ENCODE measurements around the gene ULK4.
"Not testable (repeated sequence)": the region's sequence is repeated elsewhere in the genome, so short reads cannot be mapped to it uniquely, and the experiment has no call there.

ULK4 gene

DNA sequence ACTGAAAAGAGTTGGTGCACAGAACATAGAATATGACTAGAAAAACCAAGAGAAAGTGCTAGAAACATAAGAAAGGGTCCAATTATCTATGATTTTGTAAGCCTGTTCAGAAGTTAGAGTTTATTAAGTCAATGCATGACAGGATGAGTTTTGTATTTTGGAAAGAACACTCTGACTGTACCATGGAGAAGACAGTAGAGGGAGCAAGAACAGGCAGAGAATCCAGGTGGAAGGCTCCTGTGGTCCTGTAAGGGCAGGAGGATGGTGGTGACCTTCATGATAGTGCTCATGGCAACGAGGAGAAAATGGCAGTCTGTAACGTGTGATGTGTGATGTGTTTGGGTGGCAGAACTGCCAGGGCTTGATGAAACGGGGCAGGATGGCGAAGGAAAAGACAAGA, 513.5 kb downstream of the ULK4 start:
- H3K9me3 Mint-ChIP-seq = no peaks in the 10 kb centered on the region
- H3K4me3 Mint-ChIP-seq = no peak overlapping the region
- DNase-seq (ENCODE audit: low spot score) = no peak
- H3K4me1 Mint-ChIP-seq (ENCODE audit: low read depth) = no peaks in the 10 kb centered on the region
- H3K36me3 Mint-ChIP-seq (ENCODE audit: low read depth) = no peaks in the 10 kb centered on the region
- H3K27me3 Mint-ChIP-seq (ENCODE audit: low read depth) = no peaks in the 10 kb centered on the region
- H3K27ac Mint-ChIP-seq = no peak overlapping the region

DNA sequence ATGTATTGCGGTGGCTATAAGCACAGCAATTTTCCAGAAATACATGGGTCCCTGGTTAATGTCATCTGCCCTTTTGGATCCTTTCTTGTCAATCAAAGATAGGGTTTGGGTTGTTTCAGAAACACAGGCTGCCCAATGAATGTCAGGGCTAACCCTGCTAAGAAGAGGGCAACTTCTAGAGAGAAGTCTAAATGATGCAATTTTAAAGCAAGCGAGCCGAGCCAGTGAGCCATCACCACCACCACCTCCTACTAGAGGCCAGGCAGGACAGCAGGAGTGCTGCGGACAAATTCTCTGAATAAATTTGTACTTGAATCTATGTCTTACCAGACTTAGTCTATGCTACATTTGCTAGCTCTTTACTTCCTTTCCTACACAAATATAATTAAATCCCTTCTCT, 514.2 kb downstream of the ULK4 start:
- H3K9me3 Mint-ChIP-seq = no peaks in the 10 kb centered on the region
- no peak for DNase-seq (ENCODE audit: low spot score)
- H3K4me3 Mint-ChIP-seq = no peak overlapping the region
- H3K4me1 Mint-ChIP-seq (ENCODE audit: low read depth) = no peaks in the 10 kb centered on the region
- H3K27ac Mint-ChIP-seq = no peak overlapping the region
- no peaks in the 10 kb centered on the region for H3K36me3 Mint-ChIP-seq (ENCODE audit: low read depth)
- no peaks in the 10 kb centered on the region for H3K27me3 Mint-ChIP-seq (ENCODE audit: low read depth)

DNA sequence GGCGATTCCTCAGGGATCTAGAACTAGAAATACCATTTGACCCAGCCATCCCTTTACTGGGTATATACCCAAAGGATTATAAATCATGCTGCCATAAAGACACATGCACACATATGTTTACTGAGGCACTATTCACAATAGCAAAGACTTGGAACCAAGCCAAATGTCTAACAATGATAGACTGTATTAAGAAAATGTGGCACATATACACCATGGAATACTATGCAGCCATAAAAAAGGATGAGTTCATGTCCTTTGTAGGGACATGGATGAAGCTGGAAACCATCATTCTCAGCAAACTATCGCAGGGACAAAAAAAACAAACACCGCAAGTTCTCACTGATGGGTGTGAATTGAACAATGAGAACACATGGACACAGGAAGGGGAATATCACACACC, 515.6 kb downstream of the ULK4 start:
- not testable (repeated sequence) for H3K4me1 Mint-ChIP-seq (ENCODE audit: low read depth); H3K27me3 Mint-ChIP-seq (ENCODE audit: low read depth); H3K9me3 Mint-ChIP-seq; H3K27ac Mint-ChIP-seq; H3K4me3 Mint-ChIP-seq; H3K36me3 Mint-ChIP-seq (ENCODE audit: low read depth); DNase-seq (ENCODE audit: low spot score)

DNA sequence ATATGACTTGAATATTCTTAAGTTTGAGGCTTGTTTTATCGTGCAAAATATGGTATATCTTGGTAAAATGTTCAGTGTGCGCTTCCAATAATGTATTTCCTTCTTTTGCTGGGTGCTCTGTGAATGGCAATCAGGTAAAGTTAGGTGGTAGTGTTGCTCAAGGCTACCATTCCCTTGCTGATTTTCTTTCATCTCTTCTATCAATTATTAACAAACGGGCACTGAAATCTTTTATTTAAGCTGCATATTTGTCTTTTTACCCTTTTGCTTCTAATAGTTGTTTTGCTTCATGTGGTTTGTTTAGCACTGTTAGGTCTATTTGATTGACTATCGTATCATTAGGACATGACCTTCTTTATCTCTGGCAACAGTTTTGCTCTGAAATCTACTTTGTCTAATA, 520.3 kb downstream of the ULK4 start:
- H3K9me3 Mint-ChIP-seq = no peaks in the 10 kb centered on the region
- no peaks in the 10 kb centered on the region for H3K4me1 Mint-ChIP-seq (ENCODE audit: low read depth)
- H3K27me3 Mint-ChIP-seq (ENCODE audit: low read depth) = no peaks in the 10 kb centered on the region
- H3K4me3 Mint-ChIP-seq = no peak overlapping the region
- no peak overlapping the region for H3K27ac Mint-ChIP-seq
- no peak for DNase-seq (ENCODE audit: low spot score)
- H3K36me3 Mint-ChIP-seq (ENCODE audit: low read depth) = no peaks in the 10 kb centered on the region

DNA sequence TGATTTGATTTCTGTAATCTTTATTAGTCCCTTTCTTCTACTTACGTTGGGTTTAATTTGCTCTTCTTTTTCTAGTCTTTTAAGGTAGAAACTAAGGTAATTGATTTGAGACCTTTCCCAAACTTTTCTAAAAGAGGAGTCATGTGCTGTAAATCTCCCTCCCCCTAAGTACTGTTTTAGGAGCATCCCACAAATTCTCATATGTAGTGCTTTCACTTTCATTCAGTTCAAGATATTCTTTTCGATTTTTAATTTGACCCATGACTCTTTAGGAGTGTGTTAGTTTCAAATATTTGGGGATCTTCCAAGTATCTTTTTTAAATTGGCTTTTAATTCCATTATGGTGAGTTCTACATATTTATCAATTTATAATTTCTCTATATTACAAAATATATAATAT, 520.8 kb downstream of the ULK4 start:
- H3K9me3 Mint-ChIP-seq = no peaks in the 10 kb centered on the region
- no peaks in the 10 kb centered on the region for H3K4me1 Mint-ChIP-seq (ENCODE audit: low read depth)
- no peak for DNase-seq (ENCODE audit: low spot score)
- H3K27ac Mint-ChIP-seq = no peak overlapping the region
- no peak overlapping the region for H3K4me3 Mint-ChIP-seq
- H3K36me3 Mint-ChIP-seq (ENCODE audit: low read depth) = no peaks in the 10 kb centered on the region
- H3K27me3 Mint-ChIP-seq (ENCODE audit: low read depth) = no peaks in the 10 kb centered on the region

DNA sequence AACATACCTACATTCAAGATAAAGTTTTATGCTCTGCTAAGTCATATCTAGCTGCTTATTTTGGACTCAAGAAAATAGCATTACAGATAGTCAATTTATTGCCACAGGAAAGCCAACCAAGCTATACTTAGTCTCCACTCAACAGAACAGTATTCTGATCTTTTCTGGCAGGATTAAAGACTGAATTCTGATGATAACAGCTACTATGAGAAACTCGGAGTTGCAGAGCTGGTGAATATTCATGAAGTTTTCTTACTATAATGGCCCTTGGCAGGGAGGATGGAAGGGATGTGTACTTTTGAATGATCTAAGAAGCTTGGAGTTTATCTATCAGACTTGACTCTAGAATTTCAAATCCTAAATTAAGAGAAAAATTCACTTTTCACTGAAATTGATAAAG, 524.9 kb downstream of the ULK4 start:
- no peak for DNase-seq (ENCODE audit: low spot score)
- H3K9me3 Mint-ChIP-seq = no peaks in the 10 kb centered on the region
- H3K27ac Mint-ChIP-seq = no peak overlapping the region
- H3K27me3 Mint-ChIP-seq (ENCODE audit: low read depth) = no peaks in the 10 kb centered on the region
- no peaks in the 10 kb centered on the region for H3K36me3 Mint-ChIP-seq (ENCODE audit: low read depth)
- no peaks in the 10 kb centered on the region for H3K4me1 Mint-ChIP-seq (ENCODE audit: low read depth)
- no peak overlapping the region for H3K4me3 Mint-ChIP-seq

DNA sequence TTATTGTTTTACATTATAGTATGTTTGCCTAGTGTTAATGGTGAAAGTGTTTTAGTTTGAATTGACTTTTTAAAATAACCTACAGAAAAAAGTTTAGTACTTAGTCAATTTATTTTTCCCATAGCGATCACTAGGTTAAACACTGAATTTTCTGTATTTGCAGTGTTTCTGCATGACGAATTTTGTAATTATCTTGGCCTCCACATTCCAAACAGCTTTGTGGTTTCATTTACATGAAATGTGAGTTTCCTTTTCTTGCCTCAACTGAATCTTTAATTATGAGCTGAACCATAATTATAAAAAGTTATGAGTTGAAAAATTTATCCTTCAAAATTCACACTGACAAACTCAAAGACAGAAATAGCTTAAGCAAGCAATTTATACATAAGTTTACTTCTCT, 527.1 kb downstream of the ULK4 start:
- Mint-ChIP-seq H3K4me1 (ENCODE audit: low read depth) (no peaks in the 10 kb centered on the region), H3K27me3 (ENCODE audit: low read depth) (no peaks in the 10 kb centered on the region), H3K4me3 (no peak overlapping the region), H3K27ac (no peak overlapping the region), H3K9me3 (no peaks in the 10 kb centered on the region), H3K36me3 (ENCODE audit: low read depth) (no peaks in the 10 kb centered on the region)
- no peak for DNase-seq (ENCODE audit: low spot score)

DNA sequence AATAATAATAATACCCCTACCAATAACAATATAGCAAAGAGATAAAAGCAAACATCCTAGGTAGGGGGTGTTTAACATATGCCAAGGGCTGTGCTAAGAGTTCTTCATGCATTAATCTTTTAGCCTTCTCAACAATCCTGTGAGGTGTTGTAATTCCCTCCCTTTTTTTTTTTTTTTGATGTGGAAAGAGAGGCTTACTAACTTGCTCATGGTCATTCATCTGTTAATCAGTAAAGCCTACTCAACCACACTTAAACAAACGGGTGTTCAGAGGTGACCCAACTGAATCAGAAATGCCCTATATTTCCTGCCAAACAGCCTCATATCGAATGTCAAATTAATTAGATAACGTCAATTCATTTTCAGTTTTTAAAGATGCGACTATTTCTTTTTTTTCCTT, 530.5 kb downstream of the ULK4 start:
- no peak for DNase-seq (ENCODE audit: low spot score)
- Mint-ChIP-seq H3K4me1 (ENCODE audit: low read depth) (no peaks in the 10 kb centered on the region), H3K4me3 (no peak overlapping the region), H3K27me3 (ENCODE audit: low read depth) (peaks cover 21% of the 10 kb centered on the region), H3K27ac (no peak overlapping the region), H3K9me3 (peaks cover 9% of the 10 kb centered on the region), H3K36me3 (ENCODE audit: low read depth) (no peaks in the 10 kb centered on the region)

DNA sequence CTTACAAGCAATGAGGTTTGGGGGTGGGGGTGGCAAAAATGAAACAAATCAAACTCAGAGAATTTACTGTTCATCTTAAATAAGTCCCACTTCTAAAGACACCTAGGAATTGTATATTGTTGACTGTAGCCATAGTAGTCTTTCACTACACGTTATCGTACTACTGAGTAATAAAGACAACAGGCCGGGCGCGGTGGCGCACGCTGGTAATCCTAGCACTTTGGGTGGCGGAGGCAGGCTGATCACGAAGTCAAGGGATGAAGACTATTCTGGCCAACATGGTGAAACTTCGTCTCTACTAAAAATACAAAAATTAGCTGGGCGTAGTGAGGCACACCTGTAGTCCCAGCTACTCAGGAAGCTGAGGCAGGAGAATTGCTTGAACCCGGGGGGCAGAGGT, 531.0 kb downstream of the ULK4 start:
- H3K27me3 Mint-ChIP-seq (ENCODE audit: low read depth) = peaks cover 26% of the 10 kb centered on the region
- H3K4me1 Mint-ChIP-seq (ENCODE audit: low read depth) = no peaks in the 10 kb centered on the region

DNA sequence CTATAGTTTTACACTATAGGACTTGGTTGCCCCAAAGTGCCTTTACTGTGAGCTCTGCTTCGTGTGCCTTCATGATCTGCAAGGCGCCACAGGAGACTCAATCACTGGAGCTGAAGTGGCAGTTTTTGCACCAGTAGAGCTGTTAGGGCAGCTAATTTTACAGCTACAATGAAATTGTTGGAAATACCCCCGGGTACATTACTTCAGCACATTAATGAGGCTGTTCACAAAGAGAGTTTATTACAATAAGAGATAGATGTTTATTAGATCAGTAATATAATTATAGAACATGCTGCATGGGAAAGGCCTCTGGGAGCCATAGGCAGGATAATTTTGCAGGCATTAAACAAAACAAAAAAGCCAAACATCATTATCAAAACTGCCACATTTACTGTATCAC, 531.5 kb downstream of the ULK4 start:
- Mint-ChIP-seq H3K9me3 (peaks cover 11% of the 10 kb centered on the region), H3K27ac (no peak overlapping the region), H3K4me3 (no peak overlapping the region), H3K27me3 (ENCODE audit: low read depth) (peaks cover 30% of the 10 kb centered on the region), H3K36me3 (ENCODE audit: low read depth) (no peaks in the 10 kb centered on the region), H3K4me1 (ENCODE audit: low read depth) (no peaks in the 10 kb centered on the region)
- no peak for DNase-seq (ENCODE audit: low spot score)

More for the DNA sequence above, 531.0 kb downstream of the ULK4 start:
- Mint-ChIP-seq H3K36me3 (ENCODE audit: low read depth) (no peaks in the 10 kb centered on the region), H3K27ac (no peak overlapping the region), H3K9me3 (peaks cover 11% of the 10 kb centered on the region), H3K4me3 (no peak overlapping the region)
- DNase-seq (ENCODE audit: low spot score) = no peak

DNA sequence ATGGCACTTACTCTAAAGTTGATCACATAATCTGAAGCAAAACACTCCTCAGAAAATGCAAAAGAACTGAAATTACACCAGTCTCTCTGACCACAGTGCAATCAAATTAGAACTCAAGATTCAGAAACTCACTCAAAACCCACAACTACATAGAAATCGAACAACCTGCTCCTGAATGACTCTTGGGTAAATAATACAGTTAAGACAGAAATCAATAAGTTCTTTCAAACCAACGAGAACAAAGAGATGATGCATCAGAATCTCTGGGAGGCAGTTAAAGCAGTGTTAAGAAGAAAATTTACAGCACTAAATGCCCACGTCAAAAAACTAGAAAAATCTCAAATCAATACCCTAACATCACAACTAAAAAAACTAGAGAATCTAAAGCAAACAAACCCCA, 535.4 kb downstream of the ULK4 start:
- peaks cover 40% of the 10 kb centered on the region for H3K27me3 Mint-ChIP-seq (ENCODE audit: low read depth)
- peaks cover 14% of the 10 kb centered on the region for H3K9me3 Mint-ChIP-seq
- peaks cover 10% of the 10 kb centered on the region for H3K4me1 Mint-ChIP-seq (ENCODE audit: low read depth)
- no peak for DNase-seq (ENCODE audit: low spot score)
- H3K36me3 Mint-ChIP-seq (ENCODE audit: low read depth) = no peaks in the 10 kb centered on the region
- H3K4me3 Mint-ChIP-seq = no peak overlapping the region
- H3K27ac Mint-ChIP-seq = no peak overlapping the region

DNA sequence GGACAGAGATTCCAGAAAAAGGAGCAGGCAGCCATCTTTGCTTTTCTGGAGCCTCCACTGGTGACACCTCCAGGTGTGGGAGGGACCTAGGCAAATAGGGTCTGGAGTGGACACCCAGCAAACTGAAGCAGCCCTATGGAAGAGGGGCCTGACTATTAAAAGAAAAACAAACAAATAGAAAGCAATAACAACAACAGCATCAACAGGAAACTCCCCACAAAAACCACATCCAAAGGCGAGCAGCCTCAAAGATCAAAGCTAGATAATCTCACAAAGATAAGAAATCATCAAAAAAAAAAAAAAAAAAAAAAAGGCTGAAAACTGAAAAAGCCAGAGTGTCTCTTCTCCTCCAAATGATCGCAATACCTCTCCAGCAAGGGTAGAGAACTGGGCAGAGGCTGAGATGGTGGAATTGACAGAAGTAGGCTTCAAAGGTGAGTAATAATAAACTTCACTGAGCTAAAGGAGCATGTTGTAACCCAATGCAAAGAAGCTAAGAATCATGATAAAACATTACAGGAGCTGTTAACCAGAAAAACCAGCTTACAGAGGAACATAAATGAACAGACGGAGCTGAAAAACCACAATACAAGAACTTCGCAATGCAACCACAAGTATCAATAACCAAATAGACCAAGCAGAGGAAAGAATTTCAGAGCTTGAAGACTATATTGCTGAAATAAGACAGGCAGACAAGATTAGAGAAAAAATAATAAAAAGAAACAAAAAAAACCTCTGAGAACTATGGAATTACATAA, 537.2 kb downstream of the ULK4 start:
- H3K4me1 Mint-ChIP-seq (ENCODE audit: low read depth) = peaks cover 10% of the 10 kb centered on the region
- H3K27me3 Mint-ChIP-seq (ENCODE audit: low read depth) = peaks cover 40% of the 10 kb centered on the region
- peak overlapping the region; percentile 42 for H3K4me3 Mint-ChIP-seq
- H3K36me3 Mint-ChIP-seq (ENCODE audit: low read depth) = no peaks in the 10 kb centered on the region
- H3K9me3 Mint-ChIP-seq = peaks cover 14% of the 10 kb centered on the region
- peak overlapping the region; percentile 50 for H3K27ac Mint-ChIP-seq
- no peak for DNase-seq (ENCODE audit: low spot score)

DNA sequence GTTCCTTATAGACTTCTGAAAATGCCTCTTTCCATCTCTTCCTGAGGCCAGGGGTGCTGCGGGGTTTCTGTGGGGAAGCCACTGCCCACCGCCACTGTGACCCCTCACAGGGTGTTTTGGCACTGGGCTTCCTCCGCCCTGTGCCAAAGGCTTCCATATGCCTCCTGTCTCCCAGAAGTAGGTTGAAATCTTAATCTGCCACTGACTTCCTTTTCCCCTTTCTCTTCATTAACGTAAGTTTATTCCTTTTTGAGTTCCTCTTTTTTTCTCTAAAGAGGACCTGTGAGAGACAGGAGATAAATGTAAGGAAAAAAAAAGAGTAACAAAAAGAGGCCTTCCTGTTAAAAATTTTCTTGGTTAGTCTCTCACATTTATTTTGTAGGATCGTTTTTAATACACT, 542.1 kb downstream of the ULK4 start:
- Mint-ChIP-seq H3K9me3 (peaks cover under 1% of the 10 kb centered on the region), H3K27ac (no peak overlapping the region), H3K4me1 (ENCODE audit: low read depth) (peaks cover 12% of the 10 kb centered on the region), H3K4me3 (no peak overlapping the region), H3K36me3 (ENCODE audit: low read depth) (no peaks in the 10 kb centered on the region), H3K27me3 (ENCODE audit: low read depth) (peaks cover 13% of the 10 kb centered on the region)
- DNase-seq (ENCODE audit: low spot score) = no peak

DNA sequence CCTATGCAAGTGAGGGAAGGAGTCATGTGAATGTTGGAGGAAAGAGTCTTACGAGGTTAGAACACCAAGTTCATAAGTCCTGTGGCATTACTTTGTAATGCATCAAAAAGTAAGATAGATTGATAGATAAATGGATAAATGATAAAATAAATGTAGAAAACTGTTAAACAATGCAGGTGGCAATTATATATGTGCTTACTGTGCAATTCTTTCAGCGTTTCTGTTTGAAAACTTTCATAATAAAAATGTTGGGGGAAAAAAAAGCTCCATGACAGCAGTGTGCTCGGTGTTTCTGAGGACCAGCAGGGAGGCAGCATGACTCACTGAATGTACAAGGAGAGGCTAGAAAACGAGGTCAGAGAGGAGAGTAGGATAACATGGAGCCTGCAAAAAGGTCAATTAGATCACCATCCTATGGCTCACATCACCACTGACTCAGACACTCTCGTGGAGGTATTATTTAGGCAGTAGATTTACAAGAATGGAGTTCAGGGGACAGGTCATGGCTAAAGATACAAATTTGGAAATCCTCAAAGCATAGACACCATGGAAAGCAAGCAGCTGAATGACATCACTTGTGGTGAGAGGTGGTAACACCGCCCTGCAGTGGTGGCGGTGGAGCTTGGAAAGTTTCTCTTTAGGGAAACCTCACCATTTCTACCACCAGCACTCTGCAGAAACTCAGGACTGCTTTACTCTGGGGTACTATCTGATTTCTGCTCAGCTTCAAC, 542.8 kb downstream of the ULK4 start:
- Mint-ChIP-seq H3K9me3 (no peaks in the 10 kb centered on the region), H3K4me3 (peak overlapping the region; percentile 13), H3K27me3 (ENCODE audit: low read depth) (peaks cover 11% of the 10 kb centered on the region), H3K27ac (no peak overlapping the region), H3K4me1 (ENCODE audit: low read depth) (peaks cover 7% of the 10 kb centered on the region), H3K36me3 (ENCODE audit: low read depth) (no peaks in the 10 kb centered on the region)
- DNase-seq (ENCODE audit: low spot score) = peak; percentile 24

DNA sequence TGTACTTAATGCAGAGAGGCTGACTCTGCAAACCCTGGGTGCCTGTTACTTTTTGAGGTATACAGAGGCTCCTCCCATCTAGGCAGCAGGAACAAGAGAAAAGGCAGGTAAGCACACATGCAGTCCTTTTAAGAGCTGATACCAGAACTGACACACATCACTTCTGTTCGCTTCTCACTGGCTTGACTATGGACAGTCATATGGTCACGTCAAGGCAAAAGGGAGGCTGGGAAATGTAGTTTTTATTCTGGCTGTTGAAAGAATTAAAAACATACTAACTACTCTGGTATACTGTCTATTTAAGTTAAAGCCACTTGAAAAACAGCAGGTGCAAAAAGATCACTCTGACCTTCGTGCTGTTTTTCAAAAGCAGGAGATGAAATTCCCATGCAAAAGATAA, 544.3 kb downstream of the ULK4 start:
- Mint-ChIP-seq H3K9me3 (no peaks in the 10 kb centered on the region), H3K27me3 (ENCODE audit: low read depth) (peaks cover 11% of the 10 kb centered on the region), H3K27ac (no peak overlapping the region), H3K4me1 (ENCODE audit: low read depth) (peaks cover 7% of the 10 kb centered on the region), H3K4me3 (no peak overlapping the region), H3K36me3 (ENCODE audit: low read depth) (no peaks in the 10 kb centered on the region)
- DNase-seq (ENCODE audit: low spot score) = no peak

All from T-helper 2 cell treated with Interferon-gamma antibody and Interleukin-4, amounts not matched to agents 5 μg/mL and 100 μg/mL, for 36 hours (primary cell).